Stimulated activated CD8-positive, alpha-beta memory T cell treated with anti-CD3 and anti-CD28 coated beads, Interleukin-12 subunit alpha, Interleukin-12 subunit beta, amount 100 ng/mL, for 1 hour (primary cell): ENCODE measurements around the gene DCAF17.

ENCODE experiments used
- DNase-seq: peaks from one replicate; pipeline ENCODE4 v3.0.0-alpha.2; 2020; ENCODE audit warnings: low read depth

The DCAF17 gene, protein sequence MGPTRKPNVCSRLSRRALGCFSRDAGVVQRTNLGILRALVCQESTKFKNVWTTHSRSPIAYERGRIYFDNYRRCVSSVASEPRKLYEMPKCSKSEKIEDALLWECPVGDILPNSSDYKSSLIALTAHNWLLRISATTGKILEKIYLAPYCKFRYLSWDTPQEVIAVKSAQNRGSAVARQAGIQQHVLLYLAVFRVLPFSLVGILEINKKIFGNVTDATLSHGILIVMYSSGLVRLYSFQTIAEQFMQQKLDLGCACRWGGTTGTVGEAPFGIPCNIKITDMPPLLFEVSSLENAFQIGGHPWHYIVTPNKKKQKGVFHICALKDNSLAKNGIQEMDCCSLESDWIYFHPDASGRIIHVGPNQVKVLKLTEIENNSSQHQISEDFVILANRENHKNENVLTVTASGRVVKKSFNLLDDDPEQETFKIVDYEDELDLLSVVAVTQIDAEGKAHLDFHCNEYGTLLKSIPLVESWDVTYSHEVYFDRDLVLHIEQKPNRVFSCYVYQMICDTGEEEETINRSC

DNA sequence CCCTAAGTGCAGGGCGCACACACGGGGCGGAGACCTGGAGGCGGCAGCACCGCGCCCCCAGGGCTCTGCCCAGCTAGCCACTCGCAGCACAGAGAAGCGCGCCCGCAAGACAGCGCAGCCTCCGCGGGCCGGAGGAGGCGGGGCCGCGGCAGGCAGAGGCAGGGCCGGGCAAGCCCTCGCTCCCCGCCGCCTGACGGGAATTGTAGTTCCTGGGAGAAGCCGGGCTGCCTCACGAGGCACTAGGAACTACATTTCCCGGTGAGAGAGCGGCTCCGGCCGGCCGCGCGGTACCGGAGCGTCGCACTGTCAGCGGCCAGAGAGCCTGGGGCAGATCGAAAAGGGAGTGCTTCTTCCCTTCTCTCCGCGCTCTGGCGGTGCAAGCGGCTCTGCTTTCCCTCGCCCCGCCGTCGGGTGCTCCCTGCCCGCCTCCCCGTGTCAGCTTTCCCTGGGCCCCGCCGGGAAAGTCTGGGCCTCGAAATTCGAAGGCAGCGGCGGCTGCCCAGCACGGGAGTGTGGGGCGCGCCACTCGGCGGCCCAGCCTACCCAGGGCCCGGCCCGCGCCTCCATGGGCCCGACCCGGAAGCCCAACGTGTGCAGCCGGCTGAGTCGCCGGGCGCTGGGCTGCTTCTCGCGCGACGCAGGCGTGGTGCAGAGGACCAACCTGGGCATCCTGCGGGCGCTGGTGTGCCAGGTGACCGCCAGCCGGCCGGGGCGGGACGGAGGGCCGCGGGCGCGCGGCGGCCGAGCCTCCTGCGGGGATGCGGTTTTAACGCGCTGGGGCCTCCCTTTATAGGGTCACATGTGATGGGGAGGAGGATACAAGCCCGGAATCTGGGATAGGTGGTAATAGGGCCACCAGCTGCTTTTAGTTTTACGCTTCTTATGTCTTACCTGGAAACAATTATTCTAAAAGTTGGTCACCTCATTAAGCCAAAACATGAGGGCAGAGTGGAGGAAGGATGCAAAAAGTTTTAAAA is at the start of gene DCAF17:
DCAF17 (plus strand) TSS at position 214 of the 977 bp plus-strand sequence; CDS start at position 566, 352 bp downstream.
- peak; percentile 82 for DNase-seq

DNA sequence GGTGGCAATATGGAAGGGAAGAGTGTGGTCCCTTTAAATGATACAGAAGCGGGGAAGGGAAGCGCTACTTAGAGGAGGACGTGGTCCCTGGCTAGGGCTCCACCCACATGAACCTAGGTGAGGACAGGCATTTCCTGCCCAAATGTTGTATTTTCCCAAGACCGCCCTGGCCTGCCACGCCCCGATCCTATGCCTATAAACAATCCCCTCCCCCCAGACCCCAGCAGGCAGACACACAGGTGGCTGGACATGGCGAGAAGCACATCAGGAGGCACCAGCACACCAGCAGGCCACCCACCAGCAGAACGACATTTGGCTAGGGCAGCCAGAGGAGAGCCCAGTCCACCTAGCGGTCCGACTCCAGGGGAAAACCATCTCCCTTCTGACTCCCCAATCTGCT is 47.4 kb upstream of the DCAF17 start:
- DNase-seq: no peak

DNA sequence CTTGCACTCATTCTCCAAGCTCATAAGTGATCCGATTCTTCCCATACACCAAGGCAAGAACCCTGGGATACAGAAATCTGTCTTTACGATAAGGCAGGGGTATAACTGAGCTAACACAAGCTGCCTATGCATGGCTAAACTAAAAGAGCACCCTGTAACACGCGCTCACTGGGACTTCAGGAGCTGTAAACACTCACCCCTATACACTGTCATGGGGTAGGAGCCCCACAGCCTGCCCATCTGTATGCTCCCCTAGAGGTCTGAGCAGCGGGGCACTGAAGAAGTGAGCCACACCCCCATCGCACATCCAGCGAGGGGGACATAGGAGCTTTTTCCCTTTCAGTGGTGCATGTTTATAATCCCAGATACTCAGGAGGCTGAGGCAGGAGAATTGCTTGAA is 47.0 kb upstream of the DCAF17 start:
- no peak for DNase-seq

DNA sequence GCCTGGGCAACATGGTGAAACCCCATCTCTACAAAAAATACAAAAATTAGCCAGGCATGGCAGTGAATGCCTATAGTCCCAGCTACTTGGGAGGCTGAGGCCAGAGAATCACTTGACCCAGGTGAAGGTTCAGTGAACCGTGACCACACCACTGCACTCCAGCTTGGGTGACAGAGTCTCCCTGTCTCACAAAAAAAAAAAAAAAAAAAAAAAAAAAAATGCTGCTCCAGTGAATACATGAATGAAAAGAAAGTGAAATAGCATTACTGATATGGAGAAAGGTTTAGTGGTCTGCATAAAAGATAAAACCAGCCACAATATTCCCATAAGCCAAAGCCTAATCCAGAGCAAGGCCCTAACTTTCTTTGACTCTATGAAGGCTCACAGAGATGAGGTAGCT is 44.7 kb upstream of the DCAF17 start:
- no peak for DNase-seq

DNA sequence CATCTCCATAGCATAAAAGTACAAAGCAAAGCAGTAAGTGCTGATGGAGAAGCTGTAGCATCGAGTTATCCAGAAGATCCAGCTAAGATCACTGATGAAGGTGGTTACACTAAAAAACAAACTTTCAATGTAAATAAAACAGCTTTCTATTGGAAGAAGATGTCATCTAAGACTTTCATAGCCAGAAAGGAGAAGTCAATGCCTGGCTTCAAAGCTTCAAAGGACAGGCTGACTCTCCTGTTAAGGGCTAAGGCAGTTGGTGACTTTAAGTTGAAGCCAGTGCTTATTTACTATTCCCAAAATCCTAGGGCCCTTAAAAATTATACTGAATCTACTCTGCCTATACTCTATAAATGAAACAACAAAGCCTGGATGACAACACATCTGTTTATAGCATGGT is 44.2 kb upstream of the DCAF17 start:
- no peak for DNase-seq

DNA sequence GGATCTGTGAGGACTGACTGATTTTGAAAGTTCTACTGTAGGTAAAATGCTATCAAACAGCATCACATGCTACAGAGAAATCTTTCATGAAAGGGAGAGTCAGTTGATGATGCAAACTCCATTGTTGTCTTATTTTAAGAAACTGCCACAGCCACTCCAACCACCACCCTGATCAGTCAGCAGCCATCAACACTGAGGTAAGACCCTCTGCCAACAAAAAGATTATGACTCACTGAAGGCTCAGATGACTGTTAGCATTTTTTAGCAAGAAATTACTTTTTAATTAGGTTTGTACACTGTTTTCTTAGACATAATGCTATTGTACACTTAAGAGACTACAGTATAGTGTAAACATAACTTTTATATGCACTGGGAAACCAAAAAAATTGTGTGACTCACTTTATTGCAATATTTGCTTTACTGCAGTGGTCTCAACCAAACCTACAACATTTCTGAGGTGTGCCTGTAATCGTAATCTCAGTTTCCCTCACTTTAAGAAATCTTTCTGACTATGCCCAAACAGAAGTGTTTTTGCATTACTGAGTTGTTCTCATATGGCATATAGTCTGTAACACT is 43.0 kb upstream of the DCAF17 start:
- DNase-seq: no peak

DNA sequence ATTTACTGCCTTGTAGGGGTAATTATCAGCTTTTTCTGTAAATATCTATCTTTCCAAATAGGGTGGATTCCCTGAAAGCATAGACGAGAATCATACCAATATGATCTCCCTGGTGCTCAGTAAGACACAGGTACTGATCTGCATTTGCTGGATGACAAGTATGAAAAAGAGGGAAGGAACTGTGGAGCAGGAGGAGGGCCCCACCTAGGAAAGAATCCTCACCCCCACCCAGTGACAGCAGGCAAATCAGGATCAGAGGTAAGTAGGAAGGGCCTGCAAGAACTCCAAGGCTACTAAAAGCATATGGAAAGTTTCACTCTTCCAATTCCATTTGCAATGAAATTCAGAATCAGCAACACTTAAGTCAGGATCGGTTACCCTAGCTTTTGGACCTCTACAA is 42.5 kb upstream of the DCAF17 start:
- DNase-seq: no peak

DNA sequence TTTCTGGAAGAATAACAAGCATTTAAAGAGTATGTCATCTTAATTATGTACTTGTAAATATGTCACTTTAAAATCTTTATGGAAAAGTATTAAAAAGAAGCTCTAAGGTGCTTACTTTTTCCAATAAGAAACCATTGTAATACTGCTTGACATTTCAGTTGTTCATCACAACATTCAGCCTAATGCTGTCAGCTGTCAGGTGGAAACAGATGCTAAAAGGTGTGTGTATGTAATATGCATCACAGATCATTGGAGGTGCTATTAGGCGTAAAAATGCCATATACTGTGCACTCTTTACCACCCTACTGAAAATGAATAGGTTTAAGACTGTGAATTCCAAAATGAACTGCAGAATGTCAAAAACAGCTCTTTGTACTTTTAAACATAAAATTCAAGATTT is 40.5 kb upstream of the DCAF17 start:
- no peak for DNase-seq

DNA sequence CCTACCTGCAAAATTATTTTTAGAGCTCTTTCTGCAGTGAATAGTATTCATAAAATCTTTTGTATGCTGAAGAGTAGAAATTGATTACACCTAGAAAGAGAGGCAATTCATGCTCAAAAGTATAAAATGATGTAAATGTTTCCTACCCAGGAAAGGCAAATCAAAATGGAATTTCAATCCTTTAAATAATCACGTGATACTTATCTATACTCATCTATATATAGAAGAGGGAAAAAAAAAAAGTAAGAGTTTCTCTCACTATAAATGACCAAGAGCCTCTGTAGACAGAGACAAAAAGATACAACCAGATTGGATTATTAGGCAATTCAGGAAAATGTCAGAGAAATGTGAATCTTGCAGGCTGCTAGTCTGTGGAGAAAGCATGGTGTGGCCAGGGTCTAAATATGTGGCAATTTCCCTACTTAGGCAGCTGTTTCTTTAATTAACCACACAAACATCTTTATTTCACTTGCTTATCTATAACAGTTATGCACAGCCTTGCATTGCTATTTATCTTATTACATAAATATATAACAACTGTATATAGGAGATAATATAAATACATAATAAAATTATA is 39.8 kb upstream of the DCAF17 start:
- no peak for DNase-seq

DNA sequence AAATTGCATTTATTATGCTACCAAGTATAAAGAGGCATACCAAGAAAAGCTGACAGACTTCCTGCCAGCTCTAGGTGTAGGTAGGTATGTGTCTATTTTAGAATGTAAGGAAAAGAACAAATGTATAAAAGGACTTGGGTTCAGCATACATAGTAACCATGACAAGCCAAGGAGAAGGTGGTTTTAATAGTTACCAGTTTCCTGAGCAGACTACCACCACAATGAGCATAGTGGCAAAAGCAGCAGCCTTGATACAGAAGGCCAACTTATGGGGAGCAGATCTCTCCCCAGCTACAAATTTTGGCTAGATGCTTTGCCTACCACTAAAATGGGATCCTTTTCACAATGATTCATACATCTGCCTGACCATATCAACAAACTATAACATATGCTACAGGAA is 34.7 kb upstream of the DCAF17 start:
- no peak for DNase-seq

DNA sequence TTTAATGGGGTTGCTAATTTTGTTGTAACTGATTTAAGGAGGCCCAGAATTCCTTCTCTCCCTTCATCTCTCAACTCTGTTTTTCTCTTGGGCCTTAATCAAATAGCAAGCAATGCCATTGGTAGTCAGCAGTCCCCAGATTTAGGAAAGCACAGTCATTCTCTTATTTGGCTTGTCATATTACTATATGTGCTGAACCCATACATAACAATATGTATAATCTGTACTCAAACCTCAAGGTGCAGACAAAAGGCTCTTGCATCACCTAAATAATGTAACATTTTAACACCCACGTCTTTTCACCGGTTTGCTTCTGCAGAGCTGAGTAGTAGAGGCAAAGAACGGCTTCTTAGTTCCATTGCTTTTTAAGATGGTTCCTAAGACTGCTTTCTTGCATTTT is 33.6 kb upstream of the DCAF17 start:
- no peak for DNase-seq

DNA sequence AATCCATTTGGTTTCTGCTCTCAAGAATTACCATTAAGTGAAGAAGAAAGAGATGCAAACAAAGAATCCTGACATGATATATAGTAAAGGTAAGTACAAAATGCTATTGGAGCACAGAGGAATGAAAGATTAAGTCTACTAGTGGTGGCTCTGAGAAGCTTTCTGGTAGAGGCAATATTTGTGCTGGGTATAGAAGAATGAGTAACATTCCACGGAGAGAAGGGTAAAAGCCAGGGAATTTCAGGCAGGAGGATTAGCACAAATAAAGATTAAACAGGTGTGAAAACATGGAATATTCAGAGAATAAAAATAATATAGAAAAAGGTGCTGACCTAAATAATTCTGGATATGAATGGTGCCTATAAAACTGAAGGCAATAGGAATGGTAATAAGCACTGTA is 32.1 kb upstream of the DCAF17 start:
- DNase-seq: no peak

DNA sequence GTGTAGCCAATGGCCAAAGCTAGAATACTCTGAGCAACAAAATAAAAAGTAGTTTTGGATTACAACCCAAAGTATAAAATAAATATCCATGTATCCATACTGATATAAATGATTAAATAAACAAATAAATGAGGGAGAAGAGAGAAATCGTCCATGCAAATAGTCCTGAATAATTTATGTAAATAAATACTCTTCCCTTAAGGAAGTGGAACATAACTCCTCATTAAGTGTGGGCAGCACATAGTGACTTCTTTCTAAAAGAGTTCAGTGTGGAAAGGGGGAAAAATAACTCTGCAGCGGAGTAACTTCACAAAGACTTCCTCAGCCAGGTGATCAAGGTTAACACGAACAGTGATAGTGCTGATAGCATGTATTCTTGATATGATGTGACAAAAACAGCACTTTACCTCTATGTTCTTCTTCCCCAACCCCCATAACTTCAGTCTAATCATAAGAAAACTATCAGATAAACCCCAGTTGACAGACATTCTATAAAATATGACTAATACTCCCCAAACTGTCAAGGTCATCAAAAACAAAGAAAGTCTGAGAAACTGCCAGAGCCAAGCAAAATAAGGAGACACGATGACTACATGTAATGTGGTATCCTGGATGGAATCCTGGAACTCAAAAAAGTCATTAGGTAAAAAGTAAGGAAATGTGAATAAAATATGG is 31.0 kb upstream of the DCAF17 start:
- no peak for DNase-seq

DNA sequence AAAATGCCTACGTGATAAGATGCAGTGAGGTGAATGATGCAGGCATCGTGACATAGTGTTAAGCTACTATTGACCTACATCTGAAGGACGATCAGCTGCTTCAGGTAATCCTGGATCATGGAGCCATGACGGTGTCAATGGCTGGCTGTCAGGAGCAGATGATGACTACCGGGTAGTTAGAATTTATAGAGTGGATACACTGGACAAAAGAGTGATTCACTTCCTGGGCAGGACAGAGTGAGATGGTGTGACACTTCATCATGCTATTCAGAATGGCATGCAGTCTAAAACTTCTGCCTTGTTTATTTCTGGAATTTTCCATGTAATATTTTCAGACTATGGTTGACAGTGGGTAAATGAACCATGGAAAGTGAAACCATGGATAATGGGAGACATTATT is 29.8 kb upstream of the DCAF17 start:
- no peak for DNase-seq

DNA sequence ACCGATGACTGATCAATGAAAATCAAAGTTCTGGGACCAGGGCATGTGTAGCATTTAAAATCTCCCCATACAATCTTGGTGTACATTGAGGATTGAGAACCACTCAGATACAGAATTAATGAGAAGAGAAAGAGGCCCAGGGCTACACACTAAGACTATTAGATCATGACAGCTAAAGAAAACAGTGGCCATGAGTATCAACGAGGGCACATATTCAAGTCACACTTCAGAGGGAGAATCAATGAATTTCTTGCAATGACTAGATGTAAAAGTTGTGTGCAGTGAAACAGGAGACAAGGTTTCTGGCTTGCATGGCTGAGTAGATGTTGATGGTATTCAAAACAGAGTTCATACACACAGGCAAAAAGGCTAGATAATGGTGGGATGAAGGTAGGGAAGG is 29.3 kb upstream of the DCAF17 start:
- DNase-seq: no peak

DNA sequence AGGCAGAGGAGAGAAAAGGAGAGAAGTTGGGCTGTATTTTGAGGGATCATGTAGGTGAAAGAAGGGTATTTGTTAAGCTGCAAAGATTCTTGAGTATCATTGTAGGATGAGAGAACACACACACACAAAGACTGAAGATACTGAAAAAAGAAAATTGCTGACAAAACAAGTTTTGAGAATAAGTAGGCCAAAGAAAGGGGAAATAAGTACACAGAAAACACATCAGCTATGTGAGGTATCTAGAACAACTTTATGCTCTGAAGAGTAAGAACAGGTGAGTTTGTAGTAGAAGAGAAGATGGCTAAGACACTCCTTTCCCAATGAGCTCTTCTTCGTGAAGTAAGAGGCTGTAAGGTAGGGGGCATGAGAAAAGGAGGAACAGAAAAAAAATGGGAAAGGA is 28.5 kb upstream of the DCAF17 start:
- no peak for DNase-seq

DNA sequence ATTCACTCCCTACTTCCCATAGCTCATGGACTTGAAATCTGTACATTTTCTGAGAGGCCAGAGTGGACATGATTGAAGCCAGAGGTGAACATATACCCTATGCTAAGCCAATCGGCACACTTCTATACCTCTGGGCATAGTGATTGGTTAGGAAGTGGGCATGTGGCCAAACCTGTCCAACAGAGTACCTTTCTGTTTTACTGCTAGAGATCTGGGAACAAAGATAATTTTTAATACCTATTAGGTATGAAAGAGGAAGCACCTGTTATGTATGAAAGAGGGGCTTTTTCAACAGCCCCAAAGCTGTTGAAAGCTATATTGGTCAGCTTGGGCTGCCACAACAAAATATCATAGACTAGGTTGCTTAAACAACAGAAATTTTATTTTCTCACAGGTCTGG is 28.0 kb upstream of the DCAF17 start:
- no peak for DNase-seq

DNA sequence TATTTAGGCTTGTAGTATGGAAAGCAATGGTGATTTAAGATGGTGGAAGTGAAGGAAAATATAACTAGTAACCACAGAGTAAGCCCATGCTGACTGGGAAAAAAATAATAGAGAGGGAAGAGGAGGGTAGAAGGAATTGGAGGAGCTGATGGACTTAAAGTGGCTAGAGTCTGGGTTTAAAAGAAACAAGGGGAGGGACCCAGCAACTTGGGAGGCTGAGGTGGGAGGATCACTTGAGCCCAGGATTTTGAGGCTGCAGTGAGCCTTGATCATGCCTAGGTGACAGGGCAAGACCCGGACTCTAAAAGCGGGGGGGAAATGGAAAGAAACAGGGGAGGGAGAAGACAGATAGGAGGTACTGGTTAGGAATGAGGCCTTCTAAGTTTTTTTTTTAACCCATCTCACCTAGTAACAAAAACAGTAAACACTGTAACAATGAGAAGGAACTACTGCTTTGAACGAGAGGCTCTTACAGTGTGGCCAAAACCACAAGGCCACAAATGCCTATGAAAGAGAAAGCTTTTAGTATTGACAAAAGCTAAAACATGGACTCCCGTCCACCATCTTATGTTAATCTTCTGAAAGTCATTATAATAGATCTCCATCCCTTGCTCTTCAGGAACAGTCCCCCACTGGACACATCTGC is 26.9 kb upstream of the DCAF17 start:
- DNase-seq: no peak

DNA sequence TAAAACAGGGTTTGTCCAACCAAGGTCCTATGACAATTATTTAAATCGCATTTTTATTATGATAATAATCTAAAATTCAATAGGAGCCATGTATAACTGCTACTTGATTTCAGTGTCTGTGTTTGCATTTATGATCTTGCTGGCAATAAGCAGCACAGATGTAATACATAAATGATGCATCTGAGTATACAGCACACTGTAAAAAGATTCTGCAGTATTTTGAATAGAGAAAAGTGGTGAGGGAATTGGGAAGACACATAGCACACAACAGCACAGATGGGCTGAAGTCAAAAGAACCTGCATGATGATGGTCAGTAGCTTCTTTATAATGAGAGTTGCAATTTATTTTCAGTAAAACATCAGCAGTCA is 26.4 kb upstream of the DCAF17 start:
- no peak for DNase-seq

DNA sequence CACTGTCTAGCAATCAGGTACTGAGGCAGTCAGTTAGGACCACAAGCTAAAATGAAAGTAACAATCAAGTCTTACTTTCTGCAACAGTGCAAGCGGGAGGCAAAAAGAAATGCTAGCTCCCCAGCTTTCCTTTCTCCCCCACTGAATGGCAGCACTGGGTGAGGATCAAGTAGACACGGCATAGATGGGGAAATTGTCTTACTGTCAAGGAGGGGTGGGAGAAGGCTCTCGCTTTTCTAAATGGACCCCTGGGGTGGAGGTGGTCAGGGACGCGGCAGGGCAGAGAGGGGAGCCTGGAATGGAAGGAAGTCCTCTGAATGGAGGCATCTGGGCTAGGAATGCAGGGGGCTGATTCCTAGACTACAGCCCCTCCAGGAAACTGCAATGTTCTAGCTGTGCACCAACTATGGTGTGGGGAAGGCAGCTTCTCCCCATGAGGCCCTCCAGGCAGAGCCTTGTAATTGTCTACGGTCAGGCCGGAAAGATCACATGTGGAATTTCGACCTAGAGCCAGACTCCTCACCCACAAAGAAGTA is 24.5 kb upstream of the DCAF17 start:
- DNase-seq: no peak

DNA sequence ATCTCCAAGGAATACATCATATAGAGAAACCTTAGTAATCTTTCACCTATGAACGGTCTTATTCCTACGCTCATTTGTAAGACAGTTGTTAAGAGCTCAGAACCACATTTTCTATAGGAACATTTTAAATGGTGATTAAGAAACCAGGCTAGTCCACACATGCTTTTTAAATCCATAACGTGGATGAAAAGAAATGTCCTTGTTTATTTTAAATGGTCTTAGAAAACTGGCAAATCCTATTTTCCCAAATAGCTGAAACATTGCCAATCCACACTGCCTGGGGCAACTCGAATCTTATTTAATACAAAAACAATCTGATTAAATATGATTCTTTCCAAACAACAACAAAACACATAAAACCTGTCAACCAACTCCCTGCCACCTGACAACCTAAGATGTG is 23.9 kb upstream of the DCAF17 start:
- DNase-seq: no peak
